Liver (tissue), 9 donors: ENCODE results near the gene PDK2. TPM values are rescaled to one million over a fixed set of nuclear protein-coding genes. Genes with fewer than 3 reads are reported as not detected.

Experiments
- DNase-seq: peaks from one replicate; pipeline ENCODE4 v3.0.0-alpha.2; 2017; ENCODE audit warnings: low spot score
- H3K27ac ChIP-seq, 2 donors: one replicate each; pipeline ENCODE4 v1.7.0; 2013; ENCODE audit warnings: inconsistent platforms in 2 of 2, low read length in 2 of 2, control low read depth in 1 of 2, low read depth in 1 of 2, mild to moderate bottlenecking in 1 of 2
- H3K27me3 ChIP-seq, 4 donors: one replicate each; pipeline versions ENCODE4 v1.6.1 to v1.7.0; 2013; ENCODE audit warnings: low read length in 3 of 4, inconsistent platforms in 1 of 4, mild to moderate bottlenecking in 1 of 4, moderate library complexity in 1 of 4; ENCODE audit not compliant: control insufficient read depth in 4 of 4, insufficient read depth in 4 of 4
- H3K36me3 ChIP-seq, 4 donors: one replicate each; pipeline versions ENCODE4 v1.6.1 to v1.7.0; 2013; ENCODE audit warnings: low read length in 3 of 4, mild to moderate bottlenecking in 3 of 4, low read depth in 1 of 4, moderate library complexity in 1 of 4; ENCODE audit not compliant: control insufficient read depth in 4 of 4, insufficient read depth in 3 of 4
- H3K4me1 ChIP-seq, 4 donors: one replicate each; pipeline versions ENCODE4 v1.6.1 to v1.7.0; 2013; ENCODE audit warnings: low read length in 3 of 4, mild to moderate bottlenecking in 3 of 4, moderate library complexity in 1 of 4; ENCODE audit not compliant: control insufficient read depth in 4 of 4, insufficient read depth in 4 of 4
- H3K4me3 ChIP-seq, 3 donors: one replicate each; pipeline versions ENCODE4 v1.6.1 to v1.7.0; 2013; ENCODE audit warnings: low read length in 3 of 3, control low read depth in 1 of 3, low read depth in 1 of 3, mild to moderate bottlenecking in 1 of 3
- H3K9ac ChIP-seq, 2 donors: one replicate each; pipeline ENCODE4 v1.7.0; 2013; ENCODE audit warnings: low read length in 2 of 2, mild to moderate bottlenecking in 2 of 2, moderate library complexity in 2 of 2, control low read depth in 1 of 2, low read depth in 1 of 2
- H3K9me3 ChIP-seq, 4 donors: one replicate each; pipeline versions ENCODE4 v1.6.1 to v1.7.0; 2013; ENCODE audit warnings: low read length in 3 of 4; ENCODE audit not compliant: control insufficient read depth in 4 of 4
- ATF3 ChIP-seq: IDR thresholded peaks from 2 replicates; pipeline ENCODE4 v1.6.1; 2016; ENCODE audit warnings: antibody characterized with exemption
- CTCF ChIP-seq: fragments of 150-350 bp; IDR thresholded peaks from 2 replicates; pipeline ENCODE4 v1.5.1; 2017; ENCODE audit warnings: improper control_type of control experiment, low read depth, low read length; ENCODE audit not compliant: missing input control
- EGR1 ChIP-seq, 2 donors: IDR thresholded peaks; 2 replicates each; pipeline ENCODE4 v1.6.1; 2016 to 2018; ENCODE audit warnings: antibody characterized with exemption in 2 of 2, low read depth in 2 of 2
- FOXA1 ChIP-seq: IDR thresholded peaks from 2 replicates; pipeline ENCODE4 v1.6.1; 2016; ENCODE audit warnings: antibody characterized with exemption
- FOXA2 ChIP-seq: IDR thresholded peaks from 2 replicates; pipeline ENCODE4 v1.6.1; 2016; ENCODE audit warnings: antibody characterized with exemption
- GABPA ChIP-seq, 2 donors: IDR thresholded peaks in 1 of 2; conservative IDR thresholded peaks in 1 of 2; 2 replicates each; pipeline ENCODE4 v1.6.1; 2016; ENCODE audit warnings: antibody characterized with exemption in 2 of 2, mild to moderate bottlenecking in 1 of 2, moderate library complexity in 1 of 2
- HNF4A ChIP-seq, 2 donors: conservative IDR thresholded peaks; 2 replicates each; pipeline ENCODE4 v1.6.1; 2016; ENCODE audit warnings: antibody characterized with exemption in 2 of 2, mild to moderate bottlenecking in 2 of 2
- HNF4G ChIP-seq: IDR thresholded peaks from 2 replicates; pipeline ENCODE4 v1.6.1; 2016; ENCODE audit warnings: antibody characterized with exemption
- JUND ChIP-seq, 2 donors: IDR thresholded peaks; 2 replicates each; pipeline ENCODE4 v1.6.1; 2016; ENCODE audit warnings: antibody characterized with exemption in 2 of 2
- NR2F2 ChIP-seq: IDR thresholded peaks from 2 replicates; pipeline ENCODE4 v1.6.1; 2016; ENCODE audit warnings: antibody characterized with exemption
- RAD21 ChIP-seq, 2 donors: IDR thresholded peaks; 2 replicates each; pipeline ENCODE4 v1.6.1; 2016; ENCODE audit warnings: antibody characterized with exemption in 2 of 2, mild to moderate bottlenecking in 2 of 2
- REST ChIP-seq: IDR thresholded peaks from 2 replicates; pipeline ENCODE4 v1.6.1; 2016; ENCODE audit warnings: antibody characterized with exemption, mild to moderate bottlenecking
- RXRA ChIP-seq, 2 donors: IDR thresholded peaks; 2 replicates each; pipeline ENCODE4 v1.6.1; 2017 to 2018; ENCODE audit warnings: antibody characterized with exemption in 2 of 2, mild to moderate bottlenecking in 1 of 2
- SP1 ChIP-seq: IDR thresholded peaks from 2 replicates; pipeline ENCODE4 v1.6.1; 2018; ENCODE audit warnings: antibody characterized with exemption, mild to moderate bottlenecking
- TAF1 ChIP-seq: conservative IDR thresholded peaks from 2 replicates; pipeline ENCODE4 v1.6.1; 2016; ENCODE audit warnings: antibody characterized with exemption, mild to moderate bottlenecking
- YY1 ChIP-seq: IDR thresholded peaks from 2 replicates; pipeline ENCODE4 v1.6.1; 2016; ENCODE audit warnings: antibody characterized with exemption, mild to moderate bottlenecking
- WGBS: extraction: QIAGEN DNeasy Blood & Tissue Kit; methylation state at CpG from one replicate; pipeline ENCODE4 v1.1.7; 2013; 5-methylcytosine and 5-hydroxymethylcytosine counted together
- polyA plus RNA-seq, 2 donors: library from polyadenylated mRNA; stranded (reverse) in 1 of 2; unstranded in 1 of 2; fragments of 200-250 nt in 1 of 2; fragments of >200 nt in 1 of 2; fragmentation: Nextera tagmentation in 1 of 2; extraction: Ambion mirVana in 1 of 2; gene quantifications; one replicate each; pipeline versions ENCODE4 v1.2.1 to v1.2.3, GENCODE V29; 2013 to 2015
- total RNA-seq, 2 donors: library from RNA; depleted of rRNA; stranded (reverse); fragments of >200 nt; gene quantifications; one replicate each; pipeline ENCODE4 v1.2.3, GENCODE V29; 2014
- TF ChIP-seq, protein P1 (sequence below): IDR thresholded peaks from 2 replicates; pipeline ENCODE4 v1.6.1; 2016; ENCODE audit warnings: antibody characterized with exemption
- TF ChIP-seq, protein P2 (sequence below): IDR thresholded peaks from 2 replicates; pipeline ENCODE4 v1.6.1; 2016; ENCODE audit warnings: antibody characterized with exemption
- donor health status: healthy.
- donor health status: healthy.
- donor health status: healthy.
- donor health status: healthy.
- donor health status: healthy.

The PDK2 gene
- total and polyA plus RNA-seq, 4 donors = 8.6 to 36.6 (median 28.5) TPM

DNA sequence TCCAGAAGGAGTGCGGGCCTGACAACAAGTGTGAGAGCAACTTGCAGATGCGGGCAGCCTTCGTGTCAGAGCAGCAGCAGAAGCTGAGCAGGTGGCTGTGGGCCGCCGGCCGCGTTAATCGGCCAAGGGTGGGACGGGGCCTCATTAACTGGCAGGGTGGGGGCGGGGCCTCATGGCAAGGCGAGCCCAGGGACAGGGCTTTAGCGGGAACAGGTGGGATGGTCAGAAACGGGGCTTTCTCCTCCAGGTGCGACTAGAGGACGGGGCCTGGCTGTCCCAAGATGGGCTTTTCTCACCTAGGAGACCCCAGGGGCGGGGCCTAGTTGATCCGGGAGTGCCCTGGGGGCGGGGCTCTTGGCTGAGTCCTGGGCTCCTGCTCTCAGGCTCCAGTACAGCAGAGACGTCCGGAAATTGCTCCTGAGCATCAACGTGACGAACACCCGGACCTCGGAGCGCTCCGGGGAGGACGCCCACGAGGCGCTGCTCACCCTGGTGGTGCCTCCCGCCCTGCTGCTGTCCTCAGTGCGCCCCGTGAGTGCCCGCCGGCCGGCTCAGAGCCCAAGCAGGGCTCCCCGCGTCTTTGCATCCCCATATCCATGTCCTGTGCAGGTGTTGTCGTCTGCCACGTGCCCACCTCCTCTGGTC lies 18.4 kb upstream of the PDK2 start:
- no peak for TF ChIP-seq FOXA1
- no peak for TF ChIP-seq RAD21 (IDR thresholded peaks at IDR 0.05)
- TF ChIP-seq CTCF = no peak
- TF ChIP-seq FOXA2 = no peak
- TF ChIP-seq HNF4G = no peak
- no peak for TF ChIP-seq YY1
- no peak for TF ChIP-seq SP1
- TF ChIP-seq HNF4A (conservative IDR thresholded peaks at IDR 0.05) = no peak
- TF ChIP-seq EGR1 (IDR thresholded peaks at IDR 0.05; ENCODE audit: low read depth in 2 of 2) = no peak
- TF ChIP-seq, protein P1, sequence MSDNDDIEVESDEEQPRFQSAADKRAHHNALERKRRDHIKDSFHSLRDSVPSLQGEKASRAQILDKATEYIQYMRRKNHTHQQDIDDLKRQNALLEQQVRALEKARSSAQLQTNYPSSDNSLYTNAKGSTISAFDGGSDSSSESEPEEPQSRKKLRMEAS = no peak
- TF ChIP-seq JUND (IDR thresholded peaks at IDR 0.05) = no peak
- TF ChIP-seq REST = no peak
- no peak for TF ChIP-seq TAF1
- no peak for TF ChIP-seq ATF3
- TF ChIP-seq RXRA (IDR thresholded peaks at IDR 0.05) = no peak
- TF ChIP-seq, protein P2, sequence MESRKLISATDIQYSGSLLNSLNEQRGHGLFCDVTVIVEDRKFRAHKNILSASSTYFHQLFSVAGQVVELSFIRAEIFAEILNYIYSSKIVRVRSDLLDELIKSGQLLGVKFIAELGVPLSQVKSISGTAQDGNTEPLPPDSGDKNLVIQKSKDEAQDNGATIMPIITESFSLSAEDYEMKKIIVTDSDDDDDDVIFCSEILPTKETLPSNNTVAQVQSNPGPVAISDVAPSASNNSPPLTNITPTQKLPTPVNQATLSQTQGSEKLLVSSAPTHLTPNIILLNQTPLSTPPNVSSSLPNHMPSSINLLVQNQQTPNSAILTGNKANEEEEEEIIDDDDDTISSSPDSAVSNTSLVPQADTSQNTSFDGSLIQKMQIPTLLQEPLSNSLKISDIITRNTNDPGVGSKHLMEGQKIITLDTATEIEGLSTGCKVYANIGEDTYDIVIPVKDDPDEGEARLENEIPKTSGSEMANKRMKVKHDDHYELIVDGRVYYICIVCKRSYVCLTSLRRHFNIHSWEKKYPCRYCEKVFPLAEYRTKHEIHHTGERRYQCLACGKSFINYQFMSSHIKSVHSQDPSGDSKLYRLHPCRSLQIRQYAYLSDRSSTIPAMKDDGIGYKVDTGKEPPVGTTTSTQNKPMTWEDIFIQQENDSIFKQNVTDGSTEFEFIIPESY = no peak
- no peak for TF ChIP-seq NR2F2
- TF ChIP-seq GABPA (IDR thresholded peaks at IDR 0.05 in 1 of 2, conservative IDR thresholded peaks at IDR 0.05 in 1 of 2) = no peak
- no peak for DNase-seq
- no peak overlapping the region for H3K4me3 ChIP-seq
- WGBS = 51% methylated on average over 39 of the region's 39 CpGs
- H3K4me1 ChIP-seq = no peaks in the 10 kb centered on the region
- H3K9ac ChIP-seq = no peak overlapping the region
- H3K9me3 ChIP-seq = no peaks in the 10 kb centered on the region
- H3K27me3 ChIP-seq = no peaks in the 10 kb centered on the region
- H3K27ac ChIP-seq = no peak overlapping the region
- H3K36me3 ChIP-seq = no peaks in the 10 kb centered on the region
